ENCODE measurements around the gene NECAP2. TPM values are rescaled to one million over a fixed set of nuclear protein-coding genes. Genes with fewer than 3 reads are reported as not detected.
"Not testable (repeated sequence)": the region's sequence is repeated elsewhere in the genome, so short reads cannot be mapped to it uniquely, and the experiment has no call there.

NECAP2 gene
- polyA plus RNA-seq, 3 donors, result 78.9 to 223 (median 183) TPM

GRCh38 chr1:16456151-16456550 is 15.6 kb downstream of the NECAP2 start:
- 97% methylated on average over 9 of the region's 10 CpGs for WGBS (ENCODE audit: insufficient coverage)
- H3K9ac ChIP-seq (ENCODE audit: insufficient read depth, low read length, poor library complexity, severe bottlenecking), result not testable (repeated sequence)

GRCh38 chr1:16458831-16459230 is 18.3 kb downstream of the NECAP2 start:
- Histone ChIP-seq H3K27me3 (ENCODE audit: control insufficient read depth in 2 of 2, insufficient read depth in 2 of 2, low read length in 2 of 2) (no peaks in the 10 kb centered on the region), H3K79me2 (ENCODE audit: insufficient read depth, low read length) (peaks cover 2% of the 10 kb centered on the region), H2AFZ (ENCODE audit: insufficient read depth, low read depth, low read length, poor library complexity, severe bottlenecking) (no peak overlapping the region), H3K4me1 (ENCODE audit: control insufficient read depth in 1 of 2, insufficient read depth in 2 of 2, low read length in 2 of 2) (no peaks in the 10 kb centered on the region), H3K27ac (ENCODE audit: low read depth in 1 of 2, low read length in 2 of 2) (no peak overlapping the region), H3K9me3 (replicated peaks in 1 of 2; ENCODE audit: control insufficient read depth in 1 of 2, insufficient read depth in 1 of 2, low read length in 2 of 2) (no peaks in the 10 kb centered on the region), H3K36me3 (replicated peaks in 1 of 2; ENCODE audit: control insufficient read depth in 1 of 2, insufficient read depth in 2 of 2, low read length in 2 of 2) (peaks cover 87 to 98% of the 10 kb centered on the region in 2 donors), H4K20me1 (ENCODE audit: insufficient read depth, low read length) (peaks cover 92% of the 10 kb centered on the region), H3K4me3 (replicated peaks in 1 of 3; ENCODE audit: low read depth in 2 of 3, low read length in 3 of 3) (no peak overlapping the region), H3K9ac (ENCODE audit: insufficient read depth, low read length, poor library complexity, severe bottlenecking) (no peak overlapping the region), H3K4me2 (replicated peaks; ENCODE audit: extremely low read depth, low read length, poor library complexity, severe bottlenecking) (no peak overlapping the region)
- WGBS (ENCODE audit: insufficient coverage), result 91% methylated on average over 4 of the region's 6 CpGs
- no peak overlapping the region for H3K4me3 Mint-ChIP-seq
- H3K27me3 Mint-ChIP-seq (ENCODE audit: low read depth in 3 of 3), result no peaks in the 10 kb centered on the region
- H3K4me1 Mint-ChIP-seq, result no peaks in the 10 kb centered on the region
- no peak for TF ChIP-seq CTCF (IDR thresholded peaks at IDR 0.05)
- H3K9me3 Mint-ChIP-seq, result no peaks in the 10 kb centered on the region
- DNase-seq, result no peak
- peaks cover 70 to 100% of the 10 kb centered on the region in 2 donors for H3K36me3 Mint-ChIP-seq
- H3K27ac Mint-ChIP-seq, result peak overlapping the region in 3 of 7 donors; percentile 12 to 50 (median 32)
- intact Hi-C loops (cut with micrococcal nuclease), result no loop called here

More at GRCh38 chr1:16456151-16456550, 15.6 kb downstream of the NECAP2 start:
- H3K27ac ChIP-seq (ENCODE audit: low read depth in 1 of 2, low read length in 2 of 2); intact Hi-C loops (cut with micrococcal nuclease); H3K4me3 Mint-ChIP-seq; H3K4me1 ChIP-seq (ENCODE audit: control insufficient read depth in 1 of 2, insufficient read depth in 2 of 2, low read length in 2 of 2); H3K9me3 ChIP-seq (replicated peaks in 1 of 2; ENCODE audit: control insufficient read depth in 1 of 2, insufficient read depth in 1 of 2, low read length in 2 of 2); H2AFZ ChIP-seq (ENCODE audit: insufficient read depth, low read depth, low read length, poor library complexity, severe bottlenecking); H3K4me1 Mint-ChIP-seq; H3K4me2 ChIP-seq (replicated peaks; ENCODE audit: extremely low read depth, low read length, poor library complexity, severe bottlenecking); H3K27me3 ChIP-seq (ENCODE audit: control insufficient read depth in 2 of 2, insufficient read depth in 2 of 2, low read length in 2 of 2); H3K27me3 Mint-ChIP-seq (ENCODE audit: low read depth in 3 of 3); H3K79me2 ChIP-seq (ENCODE audit: insufficient read depth, low read length); DNase-seq; H3K9me3 Mint-ChIP-seq; H3K4me3 ChIP-seq (replicated peaks in 1 of 3; ENCODE audit: low read depth in 2 of 3, low read length in 3 of 3): not testable (repeated sequence)
- peaks cover 90 to 99% of the 10 kb centered on the region in 2 donors for H3K36me3 ChIP-seq (replicated peaks in 1 of 2; ENCODE audit: control insufficient read depth in 1 of 2, insufficient read depth in 2 of 2, low read length in 2 of 2)
- Mint-ChIP-seq H3K36me3 (peaks cover 75 to 99% of the 10 kb centered on the region in 2 donors), H3K27ac (peak overlapping the region in 1 of 7 donors; percentile 23)
- H4K20me1 ChIP-seq (ENCODE audit: insufficient read depth, low read length), result peaks cover 95% of the 10 kb centered on the region

All from CD14-positive monocyte (primary cell).